GDM1 (cell line): ENCODE results near the gene CAV1.

Source experiments
- DNase-seq: peaks from one replicate; lab custom pipeline; 2025; lab: John Stamatoyannopoulos, UW

CAV1 gene

DNA sequence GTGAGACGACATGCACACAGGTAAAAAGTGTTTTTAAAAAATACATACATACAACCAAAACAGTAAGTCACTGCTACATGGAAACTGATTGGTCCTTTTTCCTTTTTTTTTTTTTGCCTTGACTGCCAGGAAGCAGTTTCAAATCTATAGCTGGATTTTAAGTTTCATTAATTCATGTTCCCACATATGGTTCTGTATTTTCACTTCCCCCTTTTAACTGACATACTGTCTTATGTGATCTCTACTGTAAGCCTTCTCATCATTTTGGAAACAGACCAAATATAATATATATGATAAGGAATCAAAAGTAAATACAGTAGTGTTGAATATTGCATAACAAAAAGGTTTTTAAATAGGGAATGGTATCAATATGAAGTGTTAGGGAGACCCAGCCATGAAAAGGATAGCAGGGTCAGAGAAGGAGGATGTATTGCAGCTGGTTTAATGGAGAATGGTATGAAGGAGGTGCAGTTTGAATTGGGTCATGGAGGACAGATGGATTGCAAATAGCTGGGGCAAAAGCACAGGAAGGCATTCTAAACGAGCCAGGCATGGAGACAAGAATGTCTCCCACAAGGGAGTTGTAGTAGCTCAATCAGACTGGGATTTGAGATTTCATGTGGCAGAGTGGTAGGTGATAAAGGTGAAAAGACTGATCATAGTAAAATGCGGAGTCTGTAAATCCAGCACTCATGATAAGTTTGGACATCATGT lies 5.4 kb downstream of the CAV1 start:
- no peak for DNase-seq

DNA sequence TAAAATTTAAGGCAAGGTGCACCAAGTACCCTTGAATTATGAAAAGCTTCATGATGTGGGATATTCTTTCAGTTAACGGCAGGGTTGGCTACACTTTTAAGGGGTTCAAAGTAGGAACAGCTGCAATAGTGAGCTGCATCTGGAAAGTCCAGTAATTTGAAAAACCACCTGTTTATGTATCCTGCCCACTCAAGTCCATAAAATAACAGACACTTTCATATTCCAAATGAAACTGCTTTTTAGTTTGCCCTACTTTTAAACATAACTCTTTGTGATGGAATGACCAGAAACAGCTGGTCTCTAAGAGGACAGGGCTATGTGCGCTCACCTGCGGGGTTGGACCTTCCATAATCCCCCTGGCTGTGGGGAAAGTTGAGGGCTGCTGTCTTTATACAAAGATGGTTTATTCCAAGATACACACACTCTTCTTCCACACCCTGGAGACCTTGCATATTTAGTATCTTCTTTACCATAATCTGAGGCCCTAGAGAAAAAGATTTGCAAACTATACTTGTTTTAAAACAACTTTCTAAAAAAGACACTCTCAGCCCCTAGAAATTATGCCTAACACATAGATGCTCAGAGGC lies 7.4 kb downstream of the CAV1 start:
- no peak for DNase-seq

DNA sequence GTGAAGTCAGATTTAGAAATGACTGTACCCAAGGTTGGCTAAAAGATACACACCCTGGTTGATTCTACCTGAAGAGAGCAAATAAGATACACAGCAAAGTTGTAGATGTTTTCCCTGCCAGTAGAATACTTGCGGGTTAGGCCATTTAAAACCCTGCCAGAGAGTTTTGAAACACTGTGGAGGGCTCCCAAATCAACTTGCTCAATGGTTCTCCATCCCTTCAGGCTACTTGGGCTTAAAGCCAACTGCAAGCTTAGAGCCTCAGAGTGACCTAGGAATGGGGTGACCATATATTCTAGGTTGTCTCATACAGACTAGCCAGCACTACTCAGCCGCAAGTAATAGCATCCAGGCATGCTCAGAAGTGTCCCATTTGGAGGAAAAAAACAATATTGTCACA lies 10.0 kb downstream of the CAV1 start:
- DNase-seq: no peak

DNA sequence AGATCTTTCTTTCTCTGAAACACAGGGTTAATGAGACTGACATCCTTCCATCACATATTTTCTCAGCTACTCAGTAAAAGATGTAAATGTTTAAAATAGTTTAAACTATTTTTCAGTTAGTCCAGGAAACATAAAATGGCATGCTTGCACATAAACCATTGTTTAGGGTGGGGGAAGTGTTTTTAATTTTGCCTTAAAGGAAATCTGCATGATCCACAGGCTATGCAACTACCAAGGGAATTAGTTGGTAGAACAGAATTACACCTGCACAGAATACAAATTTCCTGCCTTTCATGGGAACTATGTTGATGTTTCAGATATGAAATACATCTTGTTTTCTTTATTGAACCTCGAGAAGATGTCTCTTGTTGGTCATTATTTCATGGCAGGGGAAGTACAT lies 10.6 kb downstream of the CAV1 start:
- DNase-seq: no peak

DNA sequence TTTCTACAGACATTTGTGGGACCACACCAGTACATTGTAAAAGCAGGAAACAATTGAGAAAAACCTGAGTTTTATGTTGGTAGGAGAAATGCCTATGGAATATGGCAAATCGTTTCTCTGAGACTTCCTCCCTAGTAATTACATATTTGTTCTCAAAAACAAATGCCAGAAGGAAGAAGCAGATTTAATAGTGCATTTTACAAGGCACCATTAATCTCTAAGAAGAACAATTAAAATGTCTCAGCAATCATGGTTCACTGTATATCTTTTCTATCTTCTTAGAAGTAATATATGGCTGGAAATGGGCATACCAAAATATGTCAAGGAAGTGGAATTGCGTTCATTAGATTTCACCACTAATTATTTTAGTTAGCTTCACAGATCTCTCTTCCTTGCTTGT lies 13.3 kb downstream of the CAV1 start:
- no peak for DNase-seq

DNA sequence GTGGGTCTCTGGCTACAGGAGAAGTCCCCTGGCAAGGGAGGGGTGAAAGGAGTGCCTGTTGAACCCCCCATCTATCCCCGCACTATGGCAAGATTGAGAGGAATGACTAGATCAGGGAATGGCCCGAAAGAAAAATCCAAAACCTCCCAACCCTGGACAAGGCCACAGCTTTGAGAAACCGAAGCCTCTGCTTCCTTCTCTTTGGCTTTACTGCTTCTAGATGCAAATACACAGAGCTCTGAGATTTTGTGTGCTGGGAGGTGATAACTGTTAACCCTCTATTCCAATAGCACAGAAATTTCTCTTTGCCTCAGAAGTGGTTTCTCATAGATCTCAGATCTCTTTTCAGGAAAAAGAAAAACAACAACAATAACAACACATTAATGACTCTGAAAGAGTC lies 15.0 kb downstream of the CAV1 start:
- no peak for DNase-seq

DNA sequence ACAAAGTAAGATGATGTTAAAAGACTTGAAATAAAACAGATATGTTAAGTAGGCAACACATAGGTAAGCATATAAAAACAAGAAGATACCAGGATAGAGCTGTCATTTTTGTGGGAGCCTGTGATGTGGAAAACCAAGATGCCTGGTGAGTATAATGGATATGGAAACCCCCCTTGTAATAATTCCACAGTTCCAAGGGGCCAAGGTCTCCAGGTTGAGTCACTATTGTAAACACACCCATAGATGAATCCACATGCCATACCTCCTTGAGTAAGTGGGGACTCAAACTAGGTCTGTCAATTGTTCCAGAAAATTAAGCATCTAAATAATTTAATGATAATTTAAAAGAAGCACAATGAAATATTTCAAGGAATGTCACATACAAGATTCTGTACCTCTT lies 15.9 kb downstream of the CAV1 start:
- DNase-seq: no peak

DNA sequence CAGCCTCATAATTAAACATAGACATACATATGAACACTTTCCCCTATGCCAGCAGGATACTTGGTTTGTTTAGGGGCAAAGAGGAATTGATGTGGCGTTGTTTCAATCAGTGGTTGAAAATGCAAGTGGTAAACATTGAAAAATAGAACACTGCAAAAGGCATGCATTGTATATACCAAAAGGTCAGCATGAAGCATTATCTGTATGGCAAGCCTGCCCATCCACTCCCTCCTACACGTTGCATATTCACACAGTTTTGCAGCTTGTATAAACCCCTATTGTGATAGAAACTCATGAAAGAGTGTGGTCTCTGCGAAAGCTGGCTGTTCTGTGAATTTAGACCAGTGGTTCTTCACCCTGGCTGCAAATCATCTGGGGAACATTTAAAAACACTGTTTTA lies 17.1 kb downstream of the CAV1 start:
- no peak for DNase-seq

DNA sequence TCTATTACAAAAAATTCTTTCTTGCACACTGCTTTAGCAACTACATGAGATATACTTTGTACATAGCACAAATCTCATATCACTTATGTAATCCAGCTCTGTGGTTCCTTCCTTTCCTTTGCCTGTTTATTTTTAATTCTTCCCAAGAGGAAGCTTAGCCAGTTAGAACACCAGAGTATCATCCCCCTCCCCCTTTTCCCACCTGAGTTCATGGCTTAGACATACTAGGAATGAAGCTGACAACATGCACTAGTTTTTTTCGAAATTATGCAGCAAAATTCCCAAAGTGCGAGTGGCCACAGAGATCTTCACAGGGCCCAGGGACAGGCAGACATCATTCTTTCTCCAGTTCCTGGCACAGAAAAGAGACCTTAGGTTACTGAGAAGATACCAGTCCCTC lies 17.8 kb downstream of the CAV1 start:
- no peak for DNase-seq

DNA sequence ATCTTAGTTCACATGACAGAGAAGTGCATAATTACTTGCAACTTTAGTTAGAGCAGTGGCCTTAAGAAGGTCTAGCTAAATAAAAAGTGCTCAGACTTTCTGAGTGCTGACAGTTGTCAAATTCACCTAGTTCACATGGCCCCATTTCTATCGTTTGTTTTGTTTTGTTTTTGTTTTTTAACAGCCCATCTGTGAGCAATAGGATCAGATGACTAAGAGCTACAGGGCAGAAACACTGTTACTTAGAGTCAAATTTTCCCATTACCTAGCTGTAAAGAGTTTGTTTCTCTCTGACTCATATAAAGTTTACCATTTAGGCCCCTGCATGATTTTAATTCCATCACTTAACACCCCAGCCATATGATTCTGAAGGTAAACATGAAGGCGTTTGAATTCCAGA lies 18.8 kb downstream of the CAV1 start:
- DNase-seq: no peak

DNA sequence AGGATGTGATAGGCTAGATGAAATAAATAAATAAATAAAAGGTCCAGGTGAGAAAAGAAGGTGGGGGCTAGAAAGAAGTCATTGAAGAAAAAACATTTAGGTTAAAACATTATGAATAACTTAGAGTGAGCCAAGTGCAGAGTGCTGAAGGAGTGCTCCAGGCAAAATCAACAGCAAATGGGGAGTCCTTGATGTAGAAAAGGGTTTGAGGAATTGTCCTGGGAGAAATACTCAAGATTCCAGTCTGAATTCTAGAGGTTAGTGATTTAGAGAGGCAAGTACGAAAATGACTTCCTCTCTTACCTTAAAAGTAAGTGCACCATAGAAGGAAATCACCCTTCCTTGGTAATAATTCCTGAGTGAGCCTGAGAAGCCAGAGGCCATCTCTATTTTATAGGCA lies 19.7 kb downstream of the CAV1 start:
- DNase-seq: no peak

DNA sequence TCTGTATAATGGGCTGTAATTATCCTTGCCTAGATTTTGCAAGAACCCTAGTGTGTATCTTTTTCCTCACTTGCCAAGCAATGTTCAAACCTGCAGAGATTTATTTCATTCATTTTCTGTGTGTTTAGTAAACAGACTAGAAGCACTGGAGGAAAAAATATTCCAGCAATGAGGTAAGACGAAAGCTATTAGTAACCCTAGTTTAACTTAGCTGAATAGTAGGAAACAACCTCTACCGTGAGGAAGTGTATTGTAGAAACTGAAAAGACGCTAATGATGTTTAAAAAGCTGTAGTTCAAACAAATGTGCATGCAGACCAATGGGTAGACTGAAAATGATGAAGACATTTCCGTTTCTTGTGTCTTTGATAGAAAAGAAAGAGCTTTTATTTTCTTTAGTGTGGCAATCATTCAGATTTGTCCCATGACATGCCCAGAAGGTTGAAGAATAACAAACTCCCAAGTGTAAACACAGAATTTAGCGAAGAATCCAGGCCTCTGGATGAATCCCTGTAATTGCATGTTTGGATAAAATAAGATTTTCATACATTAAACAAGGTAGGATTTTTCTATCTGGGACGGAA lies 20.7 kb downstream of the CAV1 start:
- DNase-seq: no peak

DNA sequence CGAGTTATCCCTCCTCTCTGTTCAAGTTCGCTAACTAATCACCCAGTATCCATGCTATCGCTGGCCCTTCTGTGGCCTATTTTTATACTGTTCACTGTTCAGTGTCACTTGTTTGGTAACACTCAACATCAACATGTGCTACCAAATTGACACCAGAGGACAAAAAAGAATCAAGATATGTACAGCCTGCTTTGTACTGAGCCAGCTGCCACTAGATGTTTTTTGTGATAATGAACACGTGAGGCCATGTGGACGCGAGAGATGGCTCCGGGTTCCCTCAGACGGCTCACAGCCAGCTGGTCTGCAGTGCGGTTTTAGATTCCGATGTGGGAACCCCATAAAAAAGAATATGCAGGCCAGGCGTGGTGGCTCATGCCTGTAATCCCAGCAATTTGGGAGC lies 21.2 kb downstream of the CAV1 start:
- DNase-seq: no peak

DNA sequence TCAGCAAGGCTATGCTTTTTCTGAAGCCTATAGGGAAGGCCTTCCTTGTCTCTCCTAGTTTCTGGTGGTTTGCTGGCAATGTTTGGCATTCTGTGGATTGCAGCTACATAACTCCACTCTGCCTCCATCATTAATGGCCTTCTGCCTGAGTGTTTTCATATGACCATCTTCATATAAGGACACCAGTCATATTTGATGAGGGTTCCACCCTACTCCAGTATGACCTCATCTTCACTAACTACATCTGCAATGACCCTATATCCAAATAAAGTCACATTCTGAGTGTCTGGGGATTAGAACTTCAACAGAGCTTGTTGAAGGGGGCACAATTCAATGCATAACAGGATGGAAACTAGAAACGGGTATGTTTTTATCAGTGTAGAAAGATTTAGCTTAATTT lies 22.1 kb downstream of the CAV1 start:
- no peak for DNase-seq

DNA sequence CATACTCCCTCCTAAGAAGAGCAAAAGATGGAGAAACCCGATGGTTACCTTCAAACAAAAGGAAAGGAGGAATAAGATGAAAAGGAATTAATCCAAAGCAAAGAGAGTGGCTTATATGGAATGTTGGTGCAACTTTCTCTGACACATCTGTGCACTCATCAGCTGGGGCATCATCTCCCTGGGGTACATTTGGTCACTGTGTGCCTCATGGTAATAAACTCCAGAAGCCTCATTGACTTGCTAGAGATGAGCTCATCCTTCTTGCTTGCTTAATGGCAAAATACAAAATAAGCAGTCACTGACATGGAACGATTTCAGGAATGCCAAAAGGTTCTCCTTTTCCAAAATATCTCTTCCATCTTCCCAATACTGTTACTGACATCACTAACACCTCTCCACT lies 22.5 kb downstream of the CAV1 start:
- DNase-seq: no peak

DNA sequence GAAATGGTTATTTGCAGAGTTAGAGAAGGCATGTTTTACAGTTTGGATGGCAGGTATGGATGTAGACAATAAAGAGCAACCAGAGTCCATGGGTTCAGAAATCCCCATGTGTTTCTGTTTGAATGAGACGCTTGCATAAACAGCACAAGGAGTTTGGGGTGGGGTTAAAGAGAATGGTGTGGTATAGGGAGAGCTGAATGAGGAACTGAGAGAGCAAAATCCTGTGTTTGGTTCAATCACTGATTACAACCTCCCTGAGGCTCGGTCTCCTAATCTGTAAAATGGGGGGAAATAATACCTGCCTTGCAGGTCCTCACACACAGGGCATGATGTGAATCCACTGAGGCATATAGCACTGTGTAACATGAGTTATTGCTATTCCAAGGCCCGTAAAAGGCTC lies 23.7 kb downstream of the CAV1 start:
- DNase-seq: no peak

DNA sequence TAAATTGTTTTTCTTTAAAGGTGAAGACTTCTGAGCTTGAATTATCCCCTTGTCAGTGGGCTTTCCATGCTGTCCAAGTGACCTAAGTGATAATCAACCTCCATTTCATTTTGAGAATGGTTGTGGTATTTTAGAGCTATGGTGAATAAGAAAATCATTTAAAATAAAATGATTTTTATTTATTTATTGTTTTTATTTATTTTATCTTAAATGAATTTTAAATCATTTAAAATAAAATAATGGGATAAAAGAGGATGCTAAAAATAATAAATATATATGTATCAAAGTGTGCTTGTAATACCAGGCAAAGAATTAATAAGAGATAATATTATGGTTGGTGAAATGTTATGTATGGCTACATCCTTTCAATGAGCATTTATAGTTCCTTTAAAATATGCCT lies 24.5 kb downstream of the CAV1 start:
- no peak for DNase-seq

DNA sequence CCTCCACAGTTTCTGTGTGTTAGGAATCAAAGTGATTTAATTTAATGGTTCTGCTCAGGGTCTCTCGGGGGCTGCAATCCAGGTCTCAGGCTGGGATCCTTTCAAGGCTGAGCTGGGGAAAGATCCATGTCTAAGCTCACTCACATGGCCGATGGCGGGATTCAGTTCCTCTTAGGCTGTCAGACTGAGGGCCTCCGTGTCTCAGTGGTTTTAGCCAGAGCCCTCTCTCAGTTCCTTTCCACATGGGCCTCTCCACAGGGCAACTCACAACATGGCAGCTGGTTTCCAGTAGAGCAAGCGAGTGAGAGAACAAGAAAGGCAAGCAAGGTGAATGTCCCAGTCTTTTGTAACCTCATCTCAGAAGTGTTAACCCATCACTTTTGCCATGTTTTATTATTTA lies 26.9 kb downstream of the CAV1 start:
- DNase-seq: no peak

DNA sequence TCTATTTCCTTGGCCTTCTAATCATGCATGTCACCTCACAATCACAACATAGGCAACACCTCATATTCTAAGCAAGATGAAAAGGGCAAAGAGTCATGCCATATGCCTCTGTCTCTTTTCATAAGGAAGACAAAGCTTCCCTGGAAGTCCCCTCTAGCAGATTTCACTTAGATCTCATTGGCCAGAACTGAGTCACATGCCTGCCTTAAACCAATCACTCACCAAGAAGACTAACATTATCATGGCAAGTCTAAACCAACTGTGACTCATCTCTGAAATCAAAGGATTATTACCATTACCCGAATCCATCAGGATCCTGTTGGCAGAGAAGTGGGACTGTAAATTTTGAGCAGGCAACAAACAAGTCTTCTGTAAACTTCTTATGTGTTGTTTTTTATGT lies 27.8 kb downstream of the CAV1 start:
- no peak for DNase-seq

DNA sequence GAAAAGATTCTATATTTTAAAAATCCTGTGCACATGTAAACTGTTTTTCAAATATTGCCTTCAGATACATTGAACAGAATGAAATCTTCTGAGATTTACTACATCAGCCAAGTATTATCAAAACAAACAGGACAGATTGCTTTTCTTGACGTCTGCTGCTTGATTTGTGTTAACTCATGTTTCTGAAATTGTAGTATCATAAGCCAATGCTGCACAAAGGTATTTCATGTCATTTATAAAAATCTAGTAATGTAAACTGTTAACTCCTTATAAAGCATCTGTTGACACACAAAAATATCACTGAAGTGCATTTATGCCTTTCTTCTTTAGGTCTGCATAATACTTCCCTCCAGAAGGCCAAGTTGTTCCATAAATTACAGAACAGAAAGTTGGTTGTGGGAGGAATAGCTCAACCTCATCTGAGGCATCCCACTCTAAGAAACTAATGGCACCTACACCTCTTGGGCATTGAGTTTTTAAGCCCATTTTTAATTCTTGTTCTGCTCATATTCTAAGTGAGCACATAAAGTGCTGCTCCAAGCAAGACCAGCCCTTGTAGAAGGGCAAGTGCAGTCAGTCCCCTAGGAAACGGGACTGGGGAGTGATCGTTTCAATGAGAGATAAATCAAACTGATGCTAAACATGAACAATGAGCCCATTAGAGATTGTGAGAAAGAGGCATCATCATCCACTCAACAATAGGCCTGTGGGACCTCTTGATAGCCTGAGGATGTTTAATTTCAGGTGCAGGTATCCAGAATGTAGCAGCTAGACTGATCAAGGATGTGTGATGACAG lies 28.5 kb downstream of the CAV1 start:
- no peak for DNase-seq

DNA sequence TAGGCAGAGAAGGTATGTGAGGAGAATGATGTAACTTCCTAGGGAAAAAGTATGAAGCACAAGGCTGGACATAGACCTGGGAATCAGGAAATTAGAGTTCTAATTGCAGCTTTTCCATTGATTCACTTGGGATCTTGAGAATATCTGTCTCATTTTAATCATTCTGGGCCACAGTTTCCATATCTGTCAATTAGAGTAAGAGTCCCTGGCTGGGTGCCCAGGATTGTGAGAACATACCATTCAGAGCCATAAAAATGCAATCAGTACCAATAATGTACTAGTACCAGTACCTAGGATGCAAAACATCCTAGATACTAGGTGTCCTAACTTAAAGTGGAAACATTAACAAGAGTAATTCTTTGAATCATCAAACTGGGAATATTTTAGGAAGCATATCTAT lies 29.6 kb downstream of the CAV1 start:
- no peak for DNase-seq

DNA sequence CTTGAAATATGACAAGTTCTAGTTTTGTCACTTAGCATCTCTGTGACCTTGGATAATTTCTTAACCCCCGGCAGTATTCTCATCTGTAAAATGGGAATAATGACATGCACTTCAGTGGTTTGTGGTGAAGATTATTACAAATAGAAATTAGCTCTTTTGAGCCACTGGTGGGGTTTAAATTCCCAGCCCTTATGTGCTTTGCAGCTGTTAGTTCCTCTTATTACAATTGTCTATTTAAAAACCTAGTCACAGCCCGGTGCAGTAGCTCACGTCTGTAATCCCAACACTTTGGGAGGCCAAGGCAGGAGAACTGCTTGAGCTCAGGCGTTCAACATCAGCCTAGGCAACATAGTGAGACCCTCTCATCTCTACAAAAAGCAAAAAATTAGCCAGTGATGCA lies 30.1 kb downstream of the CAV1 start:
- DNase-seq: no peak

DNA sequence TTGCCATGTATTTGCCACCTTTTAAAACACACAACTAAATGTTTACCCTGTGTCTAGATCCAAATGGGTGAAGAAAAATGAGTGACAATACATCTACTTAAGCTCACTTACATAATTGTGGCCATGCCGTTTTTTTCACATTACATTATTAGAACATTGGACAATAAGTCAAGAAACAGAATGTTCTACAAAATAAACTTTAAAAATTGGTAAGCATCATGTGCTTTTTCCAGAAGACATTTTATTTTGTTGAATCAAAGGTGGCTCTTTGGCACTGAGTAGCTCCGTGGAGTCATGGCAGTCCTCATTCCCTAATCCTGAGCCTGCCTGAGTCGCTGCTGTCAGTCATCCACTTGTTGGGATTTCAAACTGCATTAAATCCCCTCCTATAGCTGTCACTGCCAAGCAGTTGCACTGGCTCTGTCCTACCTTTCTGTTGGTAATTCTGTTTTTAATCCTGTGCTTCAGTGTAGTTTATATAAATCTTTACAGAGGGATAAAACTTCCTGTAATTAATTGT lies 32.3 kb downstream of the CAV1 start:
- no peak for DNase-seq
